GM18867 (cell line): ENCODE data around the gene PRXL2B.
"Not testable (repeated sequence)": the region's sequence is repeated elsewhere in the genome, so short reads cannot be mapped to it uniquely, and the experiment has no call there.

ENCODE experiments used
- ATAC-seq: cut with Tn5 transposase; IDR thresholded peaks from one replicate; pipeline ENCODE4 v1.9.1; 2021; ENCODE audit warnings: mild to moderate bottlenecking, moderate library complexity; ENCODE audit not compliant: unreplicated experiment

The PRXL2B gene, protein sequence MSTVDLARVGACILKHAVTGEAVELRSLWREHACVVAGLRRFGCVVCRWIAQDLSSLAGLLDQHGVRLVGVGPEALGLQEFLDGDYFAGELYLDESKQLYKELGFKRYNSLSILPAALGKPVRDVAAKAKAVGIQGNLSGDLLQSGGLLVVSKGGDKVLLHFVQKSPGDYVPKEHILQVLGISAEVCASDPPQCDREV

DNA sequence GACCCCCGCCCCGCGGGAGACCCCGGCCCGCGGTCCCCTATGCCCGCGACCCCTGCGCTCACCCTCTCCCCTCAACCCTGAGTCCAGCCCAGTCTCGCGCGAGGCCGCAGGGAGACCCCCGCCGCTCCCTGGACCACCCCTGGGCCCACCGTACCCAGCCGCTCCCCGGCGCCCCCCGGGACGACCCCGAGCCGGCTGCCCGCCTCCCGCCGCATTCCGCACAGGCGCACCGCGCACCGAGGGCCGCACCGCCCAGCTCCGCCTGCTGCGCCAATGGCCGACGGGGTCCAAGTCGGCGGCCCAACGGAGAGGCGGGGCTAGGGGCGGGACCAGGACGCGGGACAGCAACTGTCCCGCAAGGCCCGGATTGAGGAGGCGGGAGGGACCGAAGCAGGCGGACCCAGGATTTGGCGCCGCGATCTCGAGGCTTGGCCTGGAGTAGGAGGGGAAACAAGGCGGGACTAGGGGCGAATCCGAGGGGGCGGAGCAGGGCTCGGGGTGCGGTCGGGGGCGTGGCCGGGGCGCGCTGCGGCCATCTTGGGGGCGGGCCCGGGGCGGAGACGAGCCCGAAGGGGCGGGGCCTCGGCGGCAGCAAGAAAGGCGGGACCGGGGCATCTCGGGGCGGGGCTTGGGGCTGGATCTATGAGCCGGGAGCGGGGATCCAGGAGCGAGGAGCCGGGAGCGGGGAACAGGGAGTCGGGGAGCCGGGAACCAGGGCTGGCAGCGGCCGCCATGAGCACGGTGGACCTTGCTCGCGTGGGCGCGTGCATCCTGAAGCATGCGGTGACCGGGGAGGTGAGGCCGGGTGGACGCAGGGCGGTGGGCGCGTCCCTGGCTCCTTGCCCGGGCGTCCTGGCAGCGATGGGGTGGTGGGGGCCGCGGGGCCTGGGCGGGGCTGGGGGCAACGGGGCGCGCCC lies at the start of gene PRXL2B:
TSS of gene PRXL2B (plus strand) at position 624 of the 917 bp plus-strand sequence. CDS start at position 733, 109 bp downstream.
- ATAC-seq: peak; percentile 69

DNA sequence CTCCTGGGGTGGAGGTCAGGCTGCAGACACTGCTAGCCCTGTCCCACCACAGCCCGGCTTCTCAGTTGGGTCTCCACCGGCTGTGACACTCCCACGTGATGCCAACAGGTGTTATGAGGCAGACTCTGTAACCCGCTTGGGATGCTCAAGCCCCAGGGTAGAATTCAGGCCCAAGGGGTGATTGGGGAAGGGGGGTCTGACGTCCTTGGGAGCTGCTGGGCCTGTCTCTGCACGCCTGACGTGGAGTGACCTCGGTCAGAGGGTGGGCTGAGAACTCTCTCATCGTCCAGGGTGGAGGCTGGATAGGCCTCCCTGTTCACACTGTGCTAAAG lies 48.8 kb upstream of the PRXL2B start:
- ATAC-seq: no peak

- ATAC-seq: no peak
These were observed 48.2 kb upstream of the PRXL2B start for GRCh38 chr1:2538376-2538775.

DNA sequence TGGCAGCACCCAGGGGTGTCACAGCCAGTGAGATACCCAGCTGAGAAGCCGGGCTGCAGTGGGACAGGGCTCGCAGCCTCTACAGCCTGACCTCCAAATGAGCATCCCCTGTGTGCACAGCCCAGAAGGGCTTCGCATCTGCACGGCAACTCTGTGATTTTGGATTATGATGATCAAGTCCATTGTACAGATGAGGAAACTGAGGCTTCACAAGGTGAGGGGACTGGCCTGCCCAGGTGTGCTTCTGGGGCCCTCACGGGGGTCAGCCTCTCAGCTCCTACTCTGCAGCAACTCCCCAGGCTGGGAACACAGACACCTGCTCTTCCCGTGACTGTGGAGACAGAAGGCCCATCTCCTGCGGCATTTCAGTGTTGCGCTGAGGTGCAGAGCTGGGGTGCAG lies 47.7 kb upstream of the PRXL2B start:
- no peak for ATAC-seq

DNA sequence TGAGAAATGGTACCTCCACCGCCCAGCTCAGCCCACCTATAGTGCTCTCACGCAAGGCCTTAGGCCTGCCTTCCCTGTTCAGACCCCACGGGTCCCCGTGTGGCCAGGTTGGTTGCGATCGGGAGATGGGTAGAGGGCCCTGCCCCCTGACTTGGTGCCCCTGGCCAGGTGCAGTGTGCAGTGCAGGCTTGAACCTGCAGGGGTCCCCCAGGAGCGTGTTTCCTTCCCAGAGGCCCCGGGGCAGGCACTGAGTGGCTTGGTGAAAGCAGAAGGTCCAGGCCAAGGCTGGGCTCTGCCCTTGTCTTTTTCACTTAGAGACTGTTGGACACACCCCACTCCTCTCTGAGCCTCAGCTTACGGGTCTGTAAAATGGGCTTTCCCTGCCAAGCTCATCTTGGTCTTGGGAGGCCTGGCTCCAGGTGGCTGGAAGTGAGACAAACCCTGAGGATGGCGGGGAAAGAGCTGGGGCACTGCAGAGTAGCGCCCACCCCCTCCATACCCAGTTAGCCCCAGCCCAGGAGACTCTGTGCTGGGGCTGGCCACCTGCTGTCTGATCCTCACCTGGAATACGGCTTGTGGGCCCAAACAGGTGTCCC lies 47.2 kb upstream of the PRXL2B start:
- peak; percentile 39 for ATAC-seq

DNA sequence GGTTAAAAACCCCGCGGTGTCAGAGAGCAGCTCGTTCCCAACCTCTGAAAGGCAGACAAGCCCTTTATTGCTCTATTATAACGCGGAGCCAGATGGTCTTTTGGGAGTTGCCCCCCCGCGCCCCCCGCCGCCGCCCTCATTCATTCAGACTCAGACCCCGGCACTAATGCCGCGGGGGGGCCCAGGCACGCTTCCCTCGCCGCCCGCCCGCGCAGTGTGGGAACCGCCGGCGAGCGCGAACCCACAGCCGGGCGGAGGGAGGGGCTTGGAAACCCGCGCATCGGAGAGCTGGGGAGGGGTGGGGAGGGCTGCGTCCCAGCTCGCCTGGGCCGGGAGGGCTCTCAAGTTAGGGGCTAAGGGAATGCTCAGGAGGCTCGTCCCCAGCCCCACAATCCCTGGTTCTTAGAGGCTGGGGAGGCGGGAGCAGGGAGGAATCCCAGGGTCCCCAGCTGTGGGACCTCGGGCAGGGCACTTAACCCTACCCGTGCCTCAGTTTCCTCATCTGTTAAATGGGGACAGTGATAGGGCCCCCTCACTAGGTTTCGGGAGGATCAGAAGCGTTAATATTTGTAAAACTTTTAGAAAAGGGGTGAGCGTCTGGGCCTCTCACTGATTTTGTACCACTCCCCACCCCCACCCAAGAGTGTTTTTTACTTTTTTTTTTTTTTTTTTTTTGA lies 45.6 kb upstream of the PRXL2B start:
- ATAC-seq: no peak

GRCh38 chr1:2541619-2542245 lies 44.8 kb upstream of the PRXL2B start:
- no peak for ATAC-seq

GRCh38 chr1:2542246-2542915 lies 44.2 kb upstream of the PRXL2B start:
- no peak for ATAC-seq

- ATAC-seq: no peak
These were observed 43.0 kb upstream of the PRXL2B start for GRCh38 chr1:2543543-2544092.

DNA sequence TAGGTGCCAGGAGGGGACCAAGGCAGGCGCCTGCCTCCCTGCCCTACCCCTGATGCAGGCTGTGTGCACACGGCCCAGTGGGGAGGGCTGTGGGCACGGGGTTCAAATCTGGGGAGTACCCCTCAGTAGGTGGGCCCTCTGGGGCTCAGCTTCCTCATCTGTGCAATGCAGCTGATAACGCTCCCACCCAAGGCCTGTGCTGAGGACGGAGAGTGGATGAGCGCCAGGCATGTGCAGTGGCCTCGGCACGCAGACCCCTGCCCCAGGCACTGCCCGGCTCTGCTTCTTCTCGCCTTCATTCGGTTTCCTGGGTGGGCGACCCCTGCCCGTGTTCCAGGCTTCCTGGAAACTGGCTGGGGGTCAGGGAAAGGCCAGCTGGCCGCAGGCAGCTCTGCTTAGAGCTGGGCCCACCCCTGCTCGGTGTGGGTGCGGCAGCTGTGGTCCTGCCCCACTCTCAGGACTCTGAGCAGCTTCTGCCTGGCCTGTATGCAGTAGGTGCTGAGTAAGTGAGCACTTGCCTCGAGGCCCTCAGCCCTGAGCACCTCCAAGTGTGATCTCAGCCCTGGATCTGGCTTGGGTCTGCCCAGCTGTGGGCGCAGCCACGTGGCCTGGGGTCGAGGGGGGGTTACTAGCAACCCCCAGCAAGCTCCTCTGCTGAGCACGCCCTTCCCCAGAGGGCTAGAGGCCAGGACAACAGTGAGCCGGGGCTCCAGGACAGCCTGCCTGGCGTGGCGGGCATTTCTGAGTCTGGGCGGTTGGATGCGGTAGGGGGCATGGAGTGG lies 42.3 kb upstream of the PRXL2B start:
- no peak for ATAC-seq

DNA sequence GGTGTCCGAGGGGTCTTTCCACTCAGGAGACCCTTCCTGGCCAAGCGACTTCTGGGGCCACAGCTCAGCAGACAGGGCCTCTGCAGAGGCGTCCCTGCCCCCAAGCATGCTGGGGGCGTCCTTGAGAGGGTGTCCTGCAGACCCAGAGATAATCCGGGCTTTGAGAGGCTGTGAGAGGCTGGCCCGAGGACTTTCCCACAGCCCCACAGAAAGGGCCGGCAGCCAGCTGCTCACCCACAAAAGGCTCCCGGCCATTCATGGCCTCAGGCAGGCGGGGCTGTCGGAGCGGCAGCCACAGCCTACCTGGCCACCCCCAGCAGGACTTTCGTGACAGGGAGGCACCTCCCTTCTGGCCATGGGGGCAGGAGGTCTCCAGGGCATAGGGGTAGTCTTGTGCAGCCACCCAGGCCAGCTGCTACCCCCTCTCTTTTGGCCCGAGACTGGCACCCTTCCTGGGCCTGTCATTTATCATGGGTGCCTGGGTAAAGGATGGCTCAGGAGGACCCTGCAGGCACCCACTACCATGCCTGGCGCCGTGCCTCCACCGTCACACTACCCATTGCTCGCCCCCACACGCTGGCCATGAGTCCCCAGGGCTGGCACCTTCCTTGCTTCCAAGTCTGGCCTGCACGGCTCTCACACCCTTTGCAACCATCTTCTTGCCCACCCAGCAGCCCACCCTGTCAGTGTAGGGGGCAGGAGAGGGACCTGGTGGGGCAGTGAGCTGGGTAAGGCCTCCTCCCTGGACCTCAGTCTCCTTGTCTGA lies 41.5 kb upstream of the PRXL2B start:
- ATAC-seq: no peak

DNA sequence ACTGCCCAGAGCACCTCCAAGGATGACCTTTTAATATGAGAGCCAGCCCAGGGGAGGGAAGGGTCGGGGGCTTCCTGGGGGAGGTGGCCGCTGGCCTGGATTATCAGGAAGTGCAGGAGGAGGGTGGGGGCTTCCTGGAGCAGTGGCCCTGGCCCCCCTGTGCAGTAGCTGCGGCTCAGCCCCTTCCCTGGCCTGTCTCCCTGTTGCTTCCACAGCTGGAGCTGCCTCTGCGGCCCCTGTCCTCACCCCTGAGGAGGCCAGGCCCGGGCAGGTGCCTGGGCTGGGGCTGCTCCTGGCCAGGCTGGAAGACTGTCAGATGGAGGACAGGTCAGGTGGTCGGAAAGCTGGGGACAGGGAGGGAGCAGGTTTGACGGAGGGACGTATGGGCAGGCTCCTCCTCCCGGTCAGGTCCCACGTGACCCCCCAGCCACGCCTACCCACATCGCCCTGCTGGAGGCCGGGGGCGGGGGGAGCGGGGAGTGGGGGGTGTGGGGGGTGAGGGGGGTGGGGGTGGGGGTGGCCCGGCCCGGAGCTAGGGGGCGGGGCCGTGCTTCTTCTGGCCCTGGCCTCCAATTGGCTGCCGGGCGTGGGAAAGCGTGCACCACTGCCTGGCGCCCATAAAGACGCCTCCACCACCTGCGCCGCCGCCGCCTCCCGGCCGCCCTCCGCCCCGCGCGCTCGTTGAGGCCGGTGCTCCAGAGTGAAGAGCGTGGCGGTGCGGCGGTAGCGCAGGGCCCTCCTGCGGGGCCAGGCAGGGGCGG lies 40.6 kb upstream of the PRXL2B start:
- ATAC-seq: peak; percentile 35

DNA sequence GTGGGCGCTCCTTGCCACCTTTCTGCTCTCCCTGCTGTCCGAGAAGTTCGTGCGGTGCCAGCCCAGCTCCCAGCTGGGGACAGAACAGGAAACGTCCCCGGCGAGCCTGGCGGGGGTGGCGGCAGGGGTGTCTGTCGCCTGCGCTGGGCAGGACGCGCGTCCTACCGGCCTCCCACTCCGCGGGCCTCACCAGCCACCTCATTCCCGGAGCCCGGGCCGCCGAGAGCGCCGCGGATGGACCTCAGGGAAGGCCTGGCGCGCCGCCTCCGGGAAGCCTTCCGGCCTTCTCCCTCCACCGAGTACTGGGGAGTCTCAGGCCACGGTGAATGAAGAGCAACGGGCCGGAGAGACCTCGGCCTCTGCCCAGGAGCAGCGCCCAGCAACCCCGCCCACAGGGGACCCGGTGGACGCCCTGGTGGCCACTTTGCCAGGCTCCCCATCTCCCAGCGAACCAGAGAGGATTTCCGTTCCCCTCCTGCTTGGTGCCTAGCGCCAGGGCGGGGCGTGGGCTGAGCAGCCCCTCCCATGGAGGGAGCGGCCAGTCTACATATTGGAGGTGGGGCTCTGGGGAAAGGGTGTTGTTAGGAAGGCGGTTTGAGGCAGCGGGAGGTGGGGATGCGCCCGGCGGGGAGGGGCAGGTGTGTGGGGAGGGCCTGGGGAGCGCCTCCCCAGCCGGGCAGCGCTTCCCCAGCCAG lies 39.9 kb upstream of the PRXL2B start:
- ATAC-seq: peak; percentile 28

DNA sequence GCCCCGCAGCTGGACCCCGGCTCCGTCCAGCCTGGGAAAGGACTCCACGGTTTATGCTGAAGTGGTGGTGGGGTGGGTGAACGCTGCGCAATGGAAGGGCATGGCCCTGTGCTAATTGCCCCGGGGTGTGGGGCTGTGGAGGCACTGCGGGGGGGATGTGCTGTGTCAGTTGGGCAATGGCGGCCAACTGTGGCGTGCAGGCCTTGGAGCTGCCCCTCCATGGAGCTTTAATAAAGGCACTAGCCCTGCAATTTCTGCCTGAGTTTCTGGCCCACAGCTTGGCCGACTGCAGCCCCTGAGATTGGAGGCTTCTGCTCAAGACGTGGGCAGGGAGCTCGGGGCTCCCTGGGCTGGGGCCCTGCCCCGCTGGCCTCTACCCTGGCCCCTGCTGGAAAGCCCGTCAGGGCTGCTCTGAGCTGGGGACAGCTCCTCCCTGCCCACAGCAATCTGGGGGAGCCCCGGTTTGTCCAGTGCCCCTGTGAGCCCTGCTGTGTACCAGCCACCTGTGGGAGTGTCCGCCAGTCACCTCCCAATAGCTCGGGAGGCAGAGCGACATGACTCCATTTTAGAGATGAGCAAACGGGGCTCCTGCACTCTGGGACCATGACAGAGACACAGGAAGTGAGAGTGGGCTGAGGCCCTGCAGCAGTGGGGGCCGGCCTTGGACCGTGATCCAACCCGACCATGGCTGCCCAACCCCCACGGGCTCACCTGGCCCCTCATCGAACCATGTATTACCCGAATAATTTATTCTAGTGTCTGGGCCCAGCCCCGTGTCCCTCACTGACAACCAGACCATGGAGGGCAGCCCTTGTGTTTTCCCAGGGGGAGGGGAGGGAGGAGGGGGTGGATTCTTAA lies 39.1 kb upstream of the PRXL2B start:
- ATAC-seq: no peak

DNA sequence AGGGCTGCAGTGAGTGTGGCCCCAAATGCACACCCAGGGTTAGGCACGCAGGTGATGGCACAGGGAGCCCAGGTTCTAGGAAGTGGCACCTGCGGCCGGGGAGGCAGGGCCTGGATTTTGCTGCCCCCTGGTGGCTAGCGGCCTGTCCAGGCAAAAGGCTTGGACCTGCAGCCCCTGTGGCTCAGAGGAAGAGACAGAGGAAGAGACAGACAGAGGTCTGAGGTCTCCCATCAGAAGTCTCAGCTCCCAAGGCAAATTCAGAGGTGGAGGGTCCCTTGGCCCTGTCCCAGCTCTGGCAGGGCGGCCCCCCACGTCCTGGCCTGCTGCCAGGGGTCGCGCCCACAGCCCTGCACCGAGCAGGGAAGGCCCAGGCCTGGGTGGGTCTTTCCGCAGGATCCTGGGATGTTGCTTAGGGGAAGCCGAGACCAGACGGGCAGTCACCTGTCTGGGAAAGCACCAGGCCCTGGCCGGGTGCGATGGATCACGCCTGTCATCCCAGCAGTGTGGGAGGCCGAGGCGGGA lies 38.4 kb upstream of the PRXL2B start:
- peak; percentile 15 for ATAC-seq

DNA sequence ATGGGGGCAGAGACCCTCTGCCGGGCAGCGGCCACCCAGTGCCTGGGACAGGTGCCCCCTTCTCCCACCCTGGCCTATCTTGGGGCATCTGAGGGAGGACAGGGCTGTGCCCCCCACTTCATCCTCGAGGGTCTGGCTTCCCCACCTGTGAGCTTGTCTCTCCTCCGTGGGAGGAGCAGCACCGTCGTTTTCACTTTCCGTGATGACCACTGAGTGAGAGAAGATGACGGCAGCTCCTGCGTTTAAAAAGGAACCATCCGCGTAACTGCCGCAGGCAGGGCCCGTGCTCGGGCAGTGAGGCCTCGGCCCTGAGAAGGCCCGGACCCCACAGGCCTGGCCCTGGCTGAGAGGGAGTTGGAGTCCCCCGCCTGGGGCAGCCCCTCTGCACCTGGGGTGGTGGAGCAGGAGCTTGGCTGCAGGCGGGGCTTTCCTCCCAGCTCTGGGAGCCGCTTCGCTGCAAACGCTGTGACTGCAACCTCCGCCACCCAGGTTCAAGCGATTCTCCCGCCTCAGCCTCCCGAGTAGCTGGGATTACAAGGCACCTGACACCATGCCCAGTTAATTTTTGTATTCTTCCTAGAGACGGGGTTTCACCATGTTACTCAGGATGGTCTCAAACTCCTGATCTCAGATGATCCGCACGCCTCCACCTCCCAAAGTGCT lies 37.1 kb upstream of the PRXL2B start:
- ATAC-seq: not testable (repeated sequence)
